ENCODE data around the gene KCNJ6. TPM values are rescaled to one million over a fixed set of nuclear protein-coding genes. Genes with fewer than 3 reads are reported as not detected.
A peak's percentile ranks its signal among the peaks of the same experiment; 100 is the strongest.
"Not testable (repeated sequence)": the region's sequence is repeated elsewhere in the genome, so short reads cannot be mapped to it uniquely, and the experiment has no call there.

KCNJ6 gene
- total and polyA plus RNA-seq, 9 of the 15 experiments (the other 6 are each of a cell fraction or from before 2014, with no cell fraction given) = 0.06 to 0.21 (median 0.13) TPM; not detected in 1

DNA sequence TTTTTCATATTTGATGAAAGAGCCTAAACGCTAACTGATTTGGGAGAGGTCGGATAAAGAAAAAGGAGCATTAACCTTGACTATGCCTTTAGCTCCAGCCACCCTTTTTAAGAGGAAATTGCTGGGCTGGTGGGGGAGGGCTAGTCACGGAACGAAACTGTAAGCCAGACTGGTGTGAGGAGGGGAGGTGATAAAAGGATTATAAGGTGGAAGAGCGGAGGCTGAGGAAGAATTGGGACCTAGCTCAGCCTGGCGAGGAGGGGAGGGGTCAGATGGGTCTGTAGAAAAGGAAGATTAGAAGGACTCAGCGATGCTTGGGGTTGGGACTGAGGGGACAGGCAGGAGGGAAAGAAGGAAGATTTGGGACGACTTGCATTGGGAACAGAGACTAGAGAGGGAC, 325.4 kb downstream of the KCNJ6 start:
- H3K4me1 ChIP-seq (replicated peaks in 1 of 2; ENCODE audit: control insufficient read depth in 2 of 2, insufficient read depth in 2 of 2, low read length in 2 of 2); H3K27ac ChIP-seq (ENCODE audit: extremely low read depth, low read depth, low read length); FAIRE-seq; H3K9me3 ChIP-seq (replicated peaks; ENCODE audit: control insufficient read depth, insufficient read depth, low read depth, low read length); H3K36me3 ChIP-seq (ENCODE audit: control insufficient read depth, insufficient read depth, low read length); intact Hi-C loops (cut with micrococcal nuclease); CTCF ChIA-PET (ENCODE audit: low intra/inter-chr PET ratio); H3K79me2 ChIP-seq (ENCODE audit: control insufficient read depth, insufficient read depth, low read length); H3K4me3 ChIP-seq; H4K20me1 ChIP-seq (replicated peaks; ENCODE audit: control insufficient read depth, insufficient read depth, low read length); in situ Hi-C loops (cut with MboI); ATAC-seq; BruUV-seq (replicated peaks); H3K4me2 ChIP-seq (ENCODE audit: insufficient read depth, low read length); H3K9me1 ChIP-seq (ENCODE audit: control insufficient read depth, insufficient read depth, low read length); H3K9ac ChIP-seq (ENCODE audit: insufficient read depth in 1 of 2, low read depth in 2 of 2, low read length in 2 of 2): not testable (repeated sequence)
- WGBS (ENCODE audit: insufficient coverage, low coverage, missing lambda C conversion rate) = 6% methylated on average over 8 of the region's 8 CpGs
- peak in 1 of 4 experiments; percentile 30 for DNase-seq (ENCODE audit: extremely low read depth in 1 of 4, low spot score in 3 of 4)
- TF ChIP-seq CTBP1 (IDR thresholded peaks at IDR 0.05; ENCODE audit: borderline replicate concordance) = 0 out of 2 replicates have a peak, but pooled peaks have one; percentile 14
- TF ChIP-seq HDAC1 (IDR thresholded peaks at IDR 0.05) = 0 out of 4 replicates have a peak, but pooled peaks of 1 of the 2 experiments have one; percentile 17
- H2AFZ ChIP-seq (ENCODE audit: low read depth, low read length) = 0 out of 2 replicates have a peak overlapping the region, but pooled peaks have one; percentile 12
- POLR2A ChIA-PET = interaction anchor here (0.6 kb wide), 1 partner anchor 780 kb away, joined by 6 read pairs; no protein-coding TSS in a partner anchor
- H3K27me3 ChIP-seq (ENCODE audit: control insufficient read depth in 2 of 2, insufficient read depth in 2 of 2, low read length in 2 of 2) = peaks cover 22 to 23% of the 10 kb centered on the region in 2 experiments

DNA sequence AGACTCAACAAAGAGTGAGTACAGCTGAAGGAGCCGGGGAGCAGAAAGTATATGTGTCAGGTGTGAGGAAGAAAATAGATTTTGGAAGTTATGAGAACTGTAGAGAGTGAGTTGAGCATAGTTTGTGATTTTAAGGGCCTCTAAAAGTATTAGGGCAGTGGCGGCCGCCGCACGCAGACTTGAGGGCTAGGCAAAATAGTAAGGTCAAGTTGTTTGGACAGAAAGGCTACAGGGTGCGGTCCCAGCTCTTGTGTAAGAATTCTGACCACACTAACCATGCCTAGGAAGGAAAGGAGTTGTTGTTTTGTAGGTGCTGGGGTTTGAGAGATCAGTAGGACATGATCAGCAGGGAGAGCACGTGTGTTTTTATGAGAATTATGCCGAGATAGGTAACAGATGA, 327.6 kb downstream of the KCNJ6 start:
- H3K9me1 ChIP-seq (ENCODE audit: control insufficient read depth, insufficient read depth, low read length); H2AFZ ChIP-seq (ENCODE audit: low read depth, low read length); H3K79me2 ChIP-seq (ENCODE audit: control insufficient read depth, insufficient read depth, low read length); intact Hi-C loops (cut with micrococcal nuclease); FAIRE-seq; ATAC-seq; POLR2A ChIA-PET; DNase-seq (ENCODE audit: extremely low read depth in 1 of 4, low spot score in 3 of 4); in situ Hi-C loops (cut with MboI); H3K9ac ChIP-seq (ENCODE audit: insufficient read depth in 1 of 2, low read depth in 2 of 2, low read length in 2 of 2); H3K4me3 ChIP-seq; H3K36me3 ChIP-seq (ENCODE audit: control insufficient read depth, insufficient read depth, low read length); H4K20me1 ChIP-seq (replicated peaks; ENCODE audit: control insufficient read depth, insufficient read depth, low read length); H3K27ac ChIP-seq (ENCODE audit: extremely low read depth, low read depth, low read length); H3K4me2 ChIP-seq (ENCODE audit: insufficient read depth, low read length); H3K4me1 ChIP-seq (replicated peaks in 1 of 2; ENCODE audit: control insufficient read depth in 2 of 2, insufficient read depth in 2 of 2, low read length in 2 of 2); CTCF ChIA-PET (ENCODE audit: low intra/inter-chr PET ratio); H3K9me3 ChIP-seq (replicated peaks; ENCODE audit: control insufficient read depth, insufficient read depth, low read depth, low read length); BruUV-seq (replicated peaks): not testable (repeated sequence)
- H3K27me3 ChIP-seq (ENCODE audit: control insufficient read depth in 2 of 2, insufficient read depth in 2 of 2, low read length in 2 of 2) = peaks cover 7 to 11% of the 10 kb centered on the region in 2 experiments; a peak in 4 of 5 replicates
- WGBS (ENCODE audit: insufficient coverage, low coverage, missing lambda C conversion rate) = 48% methylated on average over 8 of the region's 8 CpGs

Data from K562 (cell line).